Measurements from ENCODE around the gene MCC.
A peak's percentile ranks its signal among the peaks of the same experiment; 100 is the strongest.

The MCC gene

GRCh38 chr5:113520429-113520828 is 32.2 kb upstream of the MCC start:
- CTCF ChIA-PET: interaction anchor here (0.6 kb wide), 1 partner anchor 92 kb away, joined by 3 read pairs; no protein-coding TSS in a partner anchor
- POLR2A ChIA-PET: no interaction called here
- no peak for DNase-seq (ENCODE audit: extremely low spot score)
- TF ChIP-seq L3MBTL2 (conservative IDR thresholded peaks at IDR 0.05) (no peak), CTBP1 (IDR thresholded peaks at IDR 0.05; ENCODE audit: borderline replicate concordance) (no peak), FOXM1 (IDR thresholded peaks at IDR 0.05; ENCODE audit: borderline replicate concordance) (no peak), FOXK2 (IDR thresholded peaks at IDR 0.05) (no peak), SUZ12 (IDR thresholded peaks at IDR 0.05) (no peak), LEF1 (IDR thresholded peaks at IDR 0.05; ENCODE audit: borderline replicate concordance) (no peak), ARNT (IDR thresholded peaks at IDR 0.05) (no peak), NFRKB (IDR thresholded peaks at IDR 0.05) (no peak), SP1 (IDR thresholded peaks at IDR 0.05) (no peak)

- ChIA-PET CTCF (no interaction called here), POLR2A (no interaction called here)
- DNase-seq (ENCODE audit: extremely low spot score): no peak
- TF ChIP-seq FOXK2 (IDR thresholded peaks at IDR 0.05) (no peak), FOXA1 (IDR thresholded peaks at IDR 0.05) (no peak), ZNF384 (IDR thresholded peaks at IDR 0.05) (no peak), SUZ12 (IDR thresholded peaks at IDR 0.05) (no peak), NFRKB (IDR thresholded peaks at IDR 0.05) (no peak), HDGF (IDR thresholded peaks at IDR 0.05; ENCODE audit: borderline replicate concordance) (no peak), BHLHE40 (IDR thresholded peaks at IDR 0.05; ENCODE audit: borderline replicate concordance) (no peak), PKNOX1 (IDR thresholded peaks at IDR 0.05) (no peak), CTBP1 (IDR thresholded peaks at IDR 0.05; ENCODE audit: borderline replicate concordance) (no peak), L3MBTL2 (conservative IDR thresholded peaks at IDR 0.05) (no peak)
These were observed 31.2 kb upstream of the MCC start for GRCh38 chr5:113519412-113519811.

- POLR2A ChIA-PET: no interaction called here
- CTCF ChIA-PET: no interaction called here
These were observed 30.6 kb upstream of the MCC start for GRCh38 chr5:113518884-113519283.

GRCh38 chr5:113514289-113514635 is 26.0 kb upstream of the MCC start:
- CTCF ChIA-PET: interaction anchor here (0.6 to 1.2 kb wide), 3 partner anchors 98 to 511 kb away, joined by 3 to 7 read pairs (median 5); no protein-coding TSS in a partner anchor
- POLR2A ChIA-PET: interaction anchor here (1.2 to 1.7 kb wide), 4 partner anchors 10 to 538 kb away, joined by 3 to 9 read pairs (median 6); partner anchors contain the start of gene DCP2
- no peak for DNase-seq (ENCODE audit: extremely low spot score)
- no peak for TF ChIP-seq NFRKB (IDR thresholded peaks at IDR 0.05)

More at GRCh38 chr5:113518884-113519283, 30.6 kb upstream of the MCC start:
- no peak for TF ChIP-seq ELF4 (IDR thresholded peaks at IDR 0.05)
- TF ChIP-seq TARDBP (IDR thresholded peaks at IDR 0.05): no peak
- TF ChIP-seq FOXK2 (IDR thresholded peaks at IDR 0.05): no peak
- TF ChIP-seq PKNOX1 (IDR thresholded peaks at IDR 0.05): no peak
- no peak for TF ChIP-seq NFRKB (IDR thresholded peaks at IDR 0.05)
- no peak for TF ChIP-seq BHLHE40 (IDR thresholded peaks at IDR 0.05; ENCODE audit: borderline replicate concordance)
- TF ChIP-seq SP1 (IDR thresholded peaks at IDR 0.05): no peak
- TF ChIP-seq FOXM1 (IDR thresholded peaks at IDR 0.05; ENCODE audit: borderline replicate concordance): no peak
- TF ChIP-seq SUZ12 (IDR thresholded peaks at IDR 0.05): no peak
- no peak for TF ChIP-seq HDGF (IDR thresholded peaks at IDR 0.05; ENCODE audit: borderline replicate concordance)
- no peak for TF ChIP-seq ARNT (IDR thresholded peaks at IDR 0.05)
- DNase-seq (ENCODE audit: extremely low spot score): no peak

- POLR2A ChIA-PET: interaction anchor here (0.7 to 1.7 kb wide), 10 partner anchors 9 to 537 kb away, joined by 3 to 10 read pairs (median 4); partner anchors contain the start of genes DCP2 and MCC
These were observed 25.4 kb upstream of the MCC start, which contains the start of gene YTHDC2 for GRCh38 chr5:113513384-113514288. Gene YTHDC2, plus strand, starts transcription at chr5:113513694. Its CDS starts 202 bp downstream, at chr5:113513896.

GRCh38 chr5:113512341-113512740 is 24.1 kb upstream of the MCC start:
- DNase-seq (ENCODE audit: extremely low spot score): no peak
- no peak for TF ChIP-seq HDGF (IDR thresholded peaks at IDR 0.05; ENCODE audit: borderline replicate concordance)
- no peak for TF ChIP-seq ARNT (IDR thresholded peaks at IDR 0.05)
- no peak for TF ChIP-seq SP1 (IDR thresholded peaks at IDR 0.05)
- no peak for TF ChIP-seq TARDBP (IDR thresholded peaks at IDR 0.05)
- TF ChIP-seq NFRKB (IDR thresholded peaks at IDR 0.05): no peak
- no peak for TF ChIP-seq ZNF384 (IDR thresholded peaks at IDR 0.05)
- TF ChIP-seq L3MBTL2 (conservative IDR thresholded peaks at IDR 0.05): no peak
- TF ChIP-seq BHLHE40 (IDR thresholded peaks at IDR 0.05; ENCODE audit: borderline replicate concordance): no peak
- no peak for TF ChIP-seq FOXA1 (IDR thresholded peaks at IDR 0.05)
- TF ChIP-seq FOXK2 (IDR thresholded peaks at IDR 0.05): no peak
- TF ChIP-seq SUZ12 (IDR thresholded peaks at IDR 0.05): no peak
- TF ChIP-seq PKNOX1 (IDR thresholded peaks at IDR 0.05): no peak
- TF ChIP-seq LEF1 (IDR thresholded peaks at IDR 0.05; ENCODE audit: borderline replicate concordance): no peak
- TF ChIP-seq ELF4 (IDR thresholded peaks at IDR 0.05): no peak
- TF ChIP-seq FOXM1 (IDR thresholded peaks at IDR 0.05; ENCODE audit: borderline replicate concordance): no peak
- TF ChIP-seq CTBP1 (IDR thresholded peaks at IDR 0.05; ENCODE audit: borderline replicate concordance): no peak
- ChIA-PET POLR2A (no interaction called here), CTCF (interaction anchor here (2.6 kb wide), 1 partner anchor 133 kb away, joined by 18 read pairs; no protein-coding TSS in a partner anchor)

More at GRCh38 chr5:113513384-113514288, 25.4 kb upstream of the MCC start, which contains the start of gene YTHDC2:
- TF ChIP-seq SP1 (IDR thresholded peaks at IDR 0.05) (no peak), L3MBTL2 (conservative IDR thresholded peaks at IDR 0.05) (peak; percentile 70), PKNOX1 (IDR thresholded peaks at IDR 0.05) (no peak), CTBP1 (IDR thresholded peaks at IDR 0.05; ENCODE audit: borderline replicate concordance) (0 out of 2 replicates have a peak, but pooled peaks have one; percentile 13)
- CTCF ChIA-PET: interaction anchor here (0.6 to 1.3 kb wide), 8 partner anchors 21 to 518 kb away, joined by 3 to 7 read pairs (median 4); no protein-coding TSS in a partner anchor
- peak; percentile 90 for DNase-seq (ENCODE audit: extremely low spot score)
